GM12874 (cell line): ENCODE data around the gene NACC1.

Source experiments
- TF ChIP-seq, protein P1 (sequence below): IDR thresholded peaks from 2 replicates; pipeline ENCODE4 v1.5.1; 2011; ENCODE audit warnings: low read depth, mild to moderate bottlenecking, control low read depth, low read length, moderate library complexity; ENCODE audit not compliant: insufficient read depth

Gene NACC1

DNA sequence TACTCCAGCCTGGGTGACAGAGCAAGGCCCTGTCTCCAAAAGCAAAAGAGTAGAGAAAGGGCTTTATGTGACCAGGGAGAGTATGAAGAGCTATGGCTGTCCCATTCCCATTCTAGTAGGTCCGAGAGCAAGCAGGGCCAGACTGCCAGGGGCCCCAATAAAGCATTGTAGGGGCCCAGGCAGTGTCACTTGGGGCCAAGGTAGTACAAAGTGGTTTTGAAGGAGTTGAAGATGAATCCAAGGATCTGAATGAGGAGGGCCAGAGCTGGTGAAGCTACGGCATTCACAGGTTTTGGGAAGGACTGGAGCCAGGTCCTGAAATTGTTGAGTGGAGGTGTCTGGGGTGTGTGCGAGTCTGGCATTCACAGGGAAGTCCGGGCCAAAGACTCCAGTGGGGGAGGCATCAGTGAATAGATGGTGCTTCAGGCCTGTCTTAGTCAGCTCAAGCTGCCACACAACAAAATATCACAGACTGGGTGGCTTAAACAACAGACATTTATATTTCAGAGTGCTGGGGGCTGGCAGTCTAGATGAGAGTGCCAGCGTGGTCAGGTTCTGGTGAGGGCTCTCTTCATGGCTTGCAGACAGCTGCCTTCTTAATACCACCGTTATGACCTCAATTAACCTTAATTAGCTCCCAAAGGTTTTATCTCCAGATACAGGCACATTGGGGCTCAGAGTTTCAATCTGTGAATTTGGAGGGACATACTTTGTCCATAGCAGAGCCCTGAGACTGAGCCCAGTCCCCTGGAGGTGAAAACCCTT is 9.9 kb downstream of the NACC1 start:
- TF ChIP-seq, protein P1, sequence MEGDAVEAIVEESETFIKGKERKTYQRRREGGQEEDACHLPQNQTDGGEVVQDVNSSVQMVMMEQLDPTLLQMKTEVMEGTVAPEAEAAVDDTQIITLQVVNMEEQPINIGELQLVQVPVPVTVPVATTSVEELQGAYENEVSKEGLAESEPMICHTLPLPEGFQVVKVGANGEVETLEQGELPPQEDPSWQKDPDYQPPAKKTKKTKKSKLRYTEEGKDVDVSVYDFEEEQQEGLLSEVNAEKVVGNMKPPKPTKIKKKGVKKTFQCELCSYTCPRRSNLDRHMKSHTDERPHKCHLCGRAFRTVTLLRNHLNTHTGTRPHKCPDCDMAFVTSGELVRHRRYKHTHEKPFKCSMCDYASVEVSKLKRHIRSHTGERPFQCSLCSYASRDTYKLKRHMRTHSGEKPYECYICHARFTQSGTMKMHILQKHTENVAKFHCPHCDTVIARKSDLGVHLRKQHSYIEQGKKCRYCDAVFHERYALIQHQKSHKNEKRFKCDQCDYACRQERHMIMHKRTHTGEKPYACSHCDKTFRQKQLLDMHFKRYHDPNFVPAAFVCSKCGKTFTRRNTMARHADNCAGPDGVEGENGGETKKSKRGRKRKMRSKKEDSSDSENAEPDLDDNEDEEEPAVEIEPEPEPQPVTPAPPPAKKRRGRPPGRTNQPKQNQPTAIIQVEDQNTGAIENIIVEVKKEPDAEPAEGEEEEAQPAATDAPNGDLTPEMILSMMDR: no peak

DNA sequence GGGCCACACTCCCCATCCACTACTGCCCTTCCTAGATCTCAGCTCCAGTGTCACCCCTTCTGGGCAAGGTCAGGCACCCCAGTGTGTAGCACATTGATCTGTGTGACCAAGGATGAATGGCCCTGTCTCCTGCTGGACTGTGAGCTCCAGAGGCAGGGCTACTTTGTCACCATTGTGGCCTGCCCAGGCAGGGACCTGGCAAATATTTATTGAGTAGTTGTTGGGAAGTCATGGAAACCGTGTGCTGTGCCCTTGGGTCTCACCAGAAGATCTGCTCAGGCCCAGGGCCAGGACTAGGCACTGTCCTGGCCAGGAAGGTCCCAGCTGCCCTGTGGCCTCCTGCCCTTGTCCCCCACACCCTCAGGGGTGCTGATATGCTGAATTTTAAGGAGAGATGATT is 10.5 kb downstream of the NACC1 start:
- TF ChIP-seq, protein P1: no peak

DNA sequence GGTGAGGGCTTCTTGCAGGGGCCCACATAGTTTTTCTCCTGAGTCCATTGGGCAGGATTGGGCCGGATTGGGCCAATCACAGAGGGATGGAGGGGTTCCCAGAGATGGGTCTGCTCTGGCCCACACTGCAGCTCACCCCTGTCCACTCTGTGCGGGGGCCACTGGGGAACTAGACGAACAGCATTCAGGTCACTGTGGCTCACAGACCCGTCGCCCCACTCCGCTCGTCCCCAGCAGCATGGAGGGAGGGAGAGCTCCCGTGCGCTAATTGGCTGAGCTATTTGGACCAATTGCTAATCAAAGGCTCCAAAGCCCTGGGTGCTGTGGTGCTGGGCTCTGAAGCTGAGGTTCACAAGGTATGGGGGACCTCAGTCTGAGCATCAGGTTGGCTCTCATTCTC is 11.3 kb downstream of the NACC1 start:
- TF ChIP-seq, protein P1: no peak

DNA sequence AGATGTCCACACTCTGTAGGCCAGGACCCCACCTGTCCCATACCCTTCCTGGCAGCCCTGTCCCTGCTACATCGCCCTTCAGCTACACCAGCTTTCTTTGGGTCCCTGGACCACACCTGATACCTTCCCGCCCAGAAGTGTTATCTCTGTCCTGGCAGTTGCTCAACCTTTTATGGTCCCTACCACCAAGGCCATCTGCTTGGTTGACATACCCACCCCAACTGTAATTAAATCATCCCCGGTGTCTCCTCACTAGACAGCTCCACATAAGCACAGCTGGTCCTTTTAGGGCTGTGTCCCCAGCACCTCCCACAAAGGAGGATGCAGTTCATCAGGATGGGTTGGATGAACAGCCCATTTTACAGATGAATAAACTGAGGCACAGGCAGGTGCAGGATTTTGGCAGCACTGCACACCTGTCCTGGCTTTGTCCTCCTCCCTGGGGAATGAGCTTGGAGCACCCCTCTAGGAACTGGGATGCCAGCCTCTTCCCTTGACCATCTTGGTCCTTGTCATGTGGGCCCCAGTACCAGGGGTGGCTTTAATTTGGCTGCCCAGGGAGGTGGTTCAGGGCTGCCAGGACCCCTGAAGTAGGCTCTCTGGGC is 12.9 kb downstream of the NACC1 start:
- TF ChIP-seq, protein P1: no peak

DNA sequence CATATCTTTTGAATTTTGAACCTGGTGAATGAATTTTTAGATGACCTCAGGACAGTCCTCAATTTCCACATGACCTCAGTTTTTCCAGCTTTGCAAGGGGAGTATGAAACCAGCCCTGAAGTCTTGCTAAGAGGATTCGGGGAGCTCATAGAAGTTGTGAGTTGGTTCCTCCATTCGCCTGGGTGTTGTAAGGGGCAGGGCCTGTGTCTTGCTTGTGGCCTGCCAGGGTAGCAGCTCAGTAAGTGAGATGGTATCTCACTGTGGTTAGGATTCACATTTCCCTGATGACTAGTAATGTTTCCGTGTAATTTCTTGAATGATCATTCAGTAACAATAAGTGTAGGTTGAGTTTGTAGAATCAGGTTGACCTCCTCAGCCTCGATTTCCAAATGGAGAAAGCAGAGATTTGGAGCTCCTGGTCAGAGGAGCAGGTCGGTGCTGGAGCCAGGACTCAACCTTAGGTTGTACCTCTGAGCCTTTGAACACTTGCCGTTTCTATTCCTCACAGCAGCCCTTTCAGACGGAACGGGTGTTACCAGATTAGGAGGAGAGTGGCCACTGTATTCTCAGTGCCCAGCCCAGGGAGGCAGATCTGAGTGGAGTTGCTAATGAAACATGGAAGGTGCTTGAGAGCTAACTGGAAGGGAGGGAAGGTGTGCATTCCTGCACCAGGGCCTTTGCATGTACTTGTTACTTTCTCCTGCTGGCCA is 14.6 kb downstream of the NACC1 start:
- TF ChIP-seq, protein P1: no peak

DNA sequence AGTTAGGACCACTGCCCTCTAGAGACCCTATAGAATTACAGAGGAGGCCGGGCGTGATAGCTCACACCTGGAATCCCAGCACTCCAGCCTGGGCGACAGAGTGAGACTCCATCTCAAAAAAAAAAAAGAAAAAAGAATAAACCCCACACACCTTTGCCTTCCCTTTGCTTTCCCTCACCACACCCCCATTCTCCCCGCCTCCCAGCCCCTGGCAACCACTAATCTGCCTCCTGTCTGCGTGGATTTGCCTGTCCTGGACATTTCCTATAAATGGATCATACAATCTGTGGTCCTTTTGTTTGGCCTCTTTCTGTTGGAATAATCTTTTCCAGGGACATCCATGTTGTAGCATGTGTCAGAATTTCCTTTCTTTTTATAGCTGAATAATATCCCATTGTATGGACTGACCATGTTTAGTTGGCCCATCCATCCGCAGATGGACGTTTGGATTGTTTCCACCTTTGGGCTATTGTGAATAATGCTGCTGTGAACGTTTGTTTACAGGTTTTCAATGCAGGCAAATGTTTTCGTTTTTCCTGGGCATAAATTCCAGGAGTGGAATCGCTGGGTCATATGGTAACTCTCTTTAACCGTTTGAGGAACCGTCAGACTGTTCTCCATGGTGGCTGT is 15.3 kb downstream of the NACC1 start:
- TF ChIP-seq, protein P1: no peak

DNA sequence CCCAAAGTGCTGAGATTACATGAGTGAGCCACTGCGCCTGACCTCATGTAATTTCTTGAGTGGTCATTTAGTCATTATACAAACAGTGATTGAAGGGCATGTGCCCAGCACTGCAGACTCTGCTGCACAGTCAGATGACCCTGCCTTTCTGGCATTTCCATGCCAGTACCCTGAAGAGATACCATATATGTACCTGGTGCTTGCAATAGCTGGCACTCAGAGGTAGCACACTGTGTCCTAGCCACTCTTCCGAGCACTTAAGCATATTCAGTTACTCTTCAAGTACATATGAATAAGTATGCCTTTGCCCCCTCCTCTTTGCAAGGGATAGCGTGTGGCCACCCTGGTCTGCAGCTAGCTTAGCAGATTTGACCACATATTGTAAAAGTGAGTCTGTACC is 16.6 kb downstream of the NACC1 start:
- TF ChIP-seq, protein P1: no peak
